DMS53 treated with DMSO at 0.1 percent for 48 hours (cell line): ENCODE results near the gene EIPR1.

Experiments
- DNase-seq: peaks from one replicate; lab custom pipeline; 2025; ENCODE audit not compliant: unreplicated experiment; lab: John Stamatoyannopoulos, UW

The EIPR1 gene

GRCh38 chr2:3163401-3163800, 214.2 kb downstream of the EIPR1 start:
- no peak for DNase-seq

- DNase-seq, result no peak
Observed at GRCh38 chr2:3162442-3163077, 215.1 kb downstream of the EIPR1 start.

- no peak for DNase-seq
Observed at GRCh38 chr2:3160751-3161330, 216.8 kb downstream of the EIPR1 start.

- DNase-seq, result no peak
Observed at GRCh38 chr2:3159782-3160545, 217.7 kb downstream of the EIPR1 start.

GRCh38 chr2:3154700-3155099, 222.9 kb downstream of the EIPR1 start:
- DNase-seq, result no peak

GRCh38 chr2:3154146-3154545, 223.5 kb downstream of the EIPR1 start:
- no peak for DNase-seq

- no peak for DNase-seq
Observed at GRCh38 chr2:3151153-3151918, 226.3 kb downstream of the EIPR1 start.

GRCh38 chr2:3149441-3150217, 228.0 kb downstream of the EIPR1 start:
- DNase-seq, result no peak

GRCh38 chr2:3148716-3149115, 228.9 kb downstream of the EIPR1 start:
- DNase-seq, result no peak

- no peak for DNase-seq
Observed at GRCh38 chr2:3147651-3148530, 229.7 kb downstream of the EIPR1 start.

- DNase-seq, result no peak
Observed at GRCh38 chr2:3146772-3147650, 230.6 kb downstream of the EIPR1 start.

- DNase-seq, result no peak
Observed at GRCh38 chr2:3146175-3146574, 231.4 kb downstream of the EIPR1 start.

GRCh38 chr2:3145471-3146021, 232.1 kb downstream of the EIPR1 start:
- DNase-seq, result no peak

GRCh38 chr2:3144856-3145255, 232.8 kb downstream of the EIPR1 start:
- DNase-seq, result no peak

- DNase-seq, result no peak
Observed at GRCh38 chr2:3143602-3144001, 234.0 kb downstream of the EIPR1 start.

GRCh38 chr2:3142961-3143571, 234.6 kb downstream of the EIPR1 start:
- DNase-seq, result no peak

- no peak for DNase-seq
Observed at GRCh38 chr2:3142210-3142609, 235.4 kb downstream of the EIPR1 start.

GRCh38 chr2:3141696-3142095, 235.9 kb downstream of the EIPR1 start:
- DNase-seq, result no peak
